IPS DF 4.7 (cell line): Measurements from ENCODE around the gene TMEM184A.

ENCODE experiments used
- DNase-seq: peaks from one replicate; pipeline ENCODE4 v3.0.0-alpha.2; 2013; ENCODE audit warnings: low spot score; ENCODE audit errors: extremely low read depth

TMEM184A gene

DNA sequence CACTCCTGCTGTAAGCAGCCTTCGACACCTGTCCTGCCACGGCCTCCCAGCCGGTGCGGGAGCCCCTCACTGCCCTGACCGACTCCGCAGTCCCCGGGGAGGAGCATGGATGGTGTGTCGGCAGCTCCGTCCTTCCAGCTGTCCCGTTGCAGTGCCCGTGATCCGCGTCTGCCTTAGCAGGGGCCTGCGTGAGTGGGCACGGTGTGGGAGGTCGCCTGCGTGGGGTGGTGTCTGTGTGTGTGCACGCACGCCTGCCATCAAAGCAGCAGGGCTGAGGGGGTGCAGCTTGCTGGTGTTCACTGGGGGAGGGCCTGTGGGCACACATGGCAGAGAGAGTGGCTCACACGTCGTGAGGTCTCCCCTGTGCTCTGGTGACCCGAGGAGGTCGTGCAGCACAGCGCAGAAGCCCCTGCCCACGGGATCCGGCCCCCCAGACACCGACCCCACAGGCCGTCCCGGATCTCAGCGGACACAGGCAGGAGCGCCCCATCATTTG lies 15.2 kb downstream of the TMEM184A start:
- DNase-seq = no peak

- no peak for DNase-seq
Measured at GRCh38 chr7:1539882-1540775, 15.9 kb downstream of the TMEM184A start.

GRCh38 chr7:1539181-1539881 lies 16.7 kb downstream of the TMEM184A start:
- DNase-seq = no peak

- no peak for DNase-seq
Measured at GRCh38 chr7:1538544-1539180, 17.3 kb downstream of the TMEM184A start.

DNA sequence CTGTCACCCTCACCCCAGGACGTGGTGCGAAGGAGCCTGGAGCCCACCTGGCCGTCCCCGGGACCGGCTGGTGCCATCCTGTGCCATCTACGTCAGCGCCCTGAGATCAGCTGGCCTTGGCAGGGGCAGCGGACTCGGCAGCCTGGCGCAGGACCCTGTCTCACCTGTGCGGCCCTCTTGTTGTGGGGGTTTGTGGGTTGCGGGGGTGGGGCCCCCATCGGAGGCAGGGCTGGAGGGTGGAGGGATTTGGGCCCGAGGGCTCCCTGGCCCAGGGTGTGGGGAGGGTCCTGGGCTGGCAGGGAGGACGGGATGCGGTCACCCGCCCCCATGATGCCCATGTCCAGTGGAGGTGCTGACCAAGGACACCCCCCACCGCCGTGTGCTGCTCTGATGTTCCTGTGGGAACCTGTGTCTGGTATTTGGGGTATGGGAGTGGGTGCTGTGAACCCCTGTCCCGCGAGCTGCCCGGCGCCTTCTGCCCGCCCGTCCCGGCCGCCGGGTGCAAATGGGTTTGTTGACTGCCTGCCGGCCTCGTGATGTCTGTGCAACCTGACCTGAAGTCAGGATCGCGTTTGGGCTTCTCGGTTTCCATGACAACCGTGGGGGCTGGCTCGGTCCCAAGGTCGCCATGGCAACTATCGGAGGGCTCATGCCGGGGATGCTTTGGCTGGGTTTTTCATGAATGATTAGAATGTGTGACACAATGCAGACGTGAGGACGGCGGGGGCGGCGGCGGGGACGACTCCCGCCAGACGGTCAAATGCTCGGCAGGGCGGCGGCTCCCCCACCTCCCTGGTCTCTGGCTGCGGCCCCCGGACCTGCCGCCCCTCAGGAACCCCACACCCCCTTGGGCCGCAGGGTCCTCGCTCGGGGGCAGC lies 18.2 kb downstream of the TMEM184A start:
- no peak for DNase-seq

DNA sequence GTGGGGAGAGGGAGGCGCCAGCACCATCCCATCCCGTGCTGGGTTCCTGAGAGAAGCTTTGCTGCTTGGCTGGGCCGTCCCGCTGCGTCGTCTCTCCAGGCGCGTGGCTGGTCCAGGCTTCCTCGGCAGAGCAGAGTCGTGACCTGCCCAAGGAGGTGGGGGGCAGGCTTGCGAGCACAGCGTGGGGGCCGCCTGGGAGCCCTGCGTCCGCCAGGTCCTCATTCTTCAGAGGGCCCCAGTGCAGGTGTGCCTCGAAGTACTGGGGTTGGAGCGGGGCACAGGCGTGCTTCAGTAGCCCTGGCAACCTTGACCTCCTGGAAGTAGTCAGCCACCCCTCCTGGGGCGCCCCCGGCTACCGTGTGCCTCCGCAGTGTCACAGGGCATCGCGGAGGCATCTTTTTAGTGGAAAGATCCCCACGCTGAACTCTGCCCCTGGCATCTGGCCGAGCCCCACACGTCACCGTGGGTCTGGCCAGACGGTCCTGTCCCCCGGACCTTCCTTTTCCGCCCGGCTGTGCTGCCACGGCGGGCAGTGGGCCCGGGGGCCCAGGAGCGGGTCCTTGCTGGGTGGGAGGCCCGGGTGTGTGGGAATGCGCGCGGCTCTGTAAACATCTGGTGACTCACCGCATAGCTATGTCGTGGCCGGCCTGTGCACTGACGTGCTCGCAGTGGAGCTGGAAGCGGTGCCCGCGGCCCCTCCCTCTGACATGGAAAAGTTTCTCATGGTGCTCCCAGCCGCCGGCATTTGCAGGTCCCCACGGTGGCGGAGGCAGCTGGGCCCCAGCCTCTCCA lies 19.1 kb downstream of the TMEM184A start:
- no peak for DNase-seq

- DNase-seq = no peak
Measured at GRCh38 chr7:1536455-1536742, 19.6 kb downstream of the TMEM184A start.

- DNase-seq = no peak
Measured at GRCh38 chr7:1535701-1536454, 20.1 kb downstream of the TMEM184A start.

- DNase-seq = no peak
Measured at GRCh38 chr7:1535100-1535458, 20.9 kb downstream of the TMEM184A start.

DNA sequence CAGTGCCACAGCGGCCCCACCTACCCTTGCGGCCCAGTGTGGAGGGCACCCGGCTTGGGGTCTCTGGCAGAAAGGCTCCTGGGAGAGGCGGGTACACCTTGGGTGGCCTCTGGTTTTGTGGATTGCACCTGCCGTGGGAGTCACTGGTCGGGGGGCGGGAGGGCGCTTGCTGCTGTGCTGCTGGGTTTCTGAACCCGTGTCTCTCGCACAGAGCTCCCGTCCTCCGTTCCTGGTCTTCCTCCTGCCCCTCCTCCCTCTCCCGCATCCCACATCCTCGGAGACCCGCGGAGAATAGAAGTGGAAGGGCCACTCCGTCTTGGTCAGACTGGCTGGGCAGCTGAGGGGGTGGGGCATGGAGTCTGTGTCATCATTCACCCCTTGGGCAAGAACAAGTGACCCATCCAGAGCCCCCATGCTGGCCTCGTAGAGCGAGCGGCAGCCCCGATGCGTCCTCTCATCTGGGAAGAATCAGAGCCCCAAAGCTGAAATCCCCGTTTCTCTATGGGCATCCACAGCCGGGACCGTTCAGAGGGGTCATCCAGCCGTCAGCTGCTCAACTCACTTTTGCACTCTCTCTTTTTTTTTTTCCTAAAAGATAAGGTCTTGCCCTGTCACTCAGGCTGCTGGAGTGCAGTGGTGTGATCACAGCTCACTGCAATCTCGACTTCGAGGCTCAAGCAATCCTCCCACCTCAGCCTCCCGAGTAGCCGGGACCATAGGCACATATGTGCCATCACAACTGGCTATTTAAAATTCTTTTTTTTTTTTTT lies 21.5 kb downstream of the TMEM184A start:
- DNase-seq = no peak

GRCh38 chr7:1533547-1534329 lies 22.3 kb downstream of the TMEM184A start:
- no peak for DNase-seq

- DNase-seq = no peak
Measured at GRCh38 chr7:1533255-1533546, 22.8 kb downstream of the TMEM184A start.

- DNase-seq = no peak
Measured at GRCh38 chr7:1532456-1533254, 23.4 kb downstream of the TMEM184A start.

GRCh38 chr7:1531979-1532455 lies 24.0 kb downstream of the TMEM184A start:
- DNase-seq = no peak

DNA sequence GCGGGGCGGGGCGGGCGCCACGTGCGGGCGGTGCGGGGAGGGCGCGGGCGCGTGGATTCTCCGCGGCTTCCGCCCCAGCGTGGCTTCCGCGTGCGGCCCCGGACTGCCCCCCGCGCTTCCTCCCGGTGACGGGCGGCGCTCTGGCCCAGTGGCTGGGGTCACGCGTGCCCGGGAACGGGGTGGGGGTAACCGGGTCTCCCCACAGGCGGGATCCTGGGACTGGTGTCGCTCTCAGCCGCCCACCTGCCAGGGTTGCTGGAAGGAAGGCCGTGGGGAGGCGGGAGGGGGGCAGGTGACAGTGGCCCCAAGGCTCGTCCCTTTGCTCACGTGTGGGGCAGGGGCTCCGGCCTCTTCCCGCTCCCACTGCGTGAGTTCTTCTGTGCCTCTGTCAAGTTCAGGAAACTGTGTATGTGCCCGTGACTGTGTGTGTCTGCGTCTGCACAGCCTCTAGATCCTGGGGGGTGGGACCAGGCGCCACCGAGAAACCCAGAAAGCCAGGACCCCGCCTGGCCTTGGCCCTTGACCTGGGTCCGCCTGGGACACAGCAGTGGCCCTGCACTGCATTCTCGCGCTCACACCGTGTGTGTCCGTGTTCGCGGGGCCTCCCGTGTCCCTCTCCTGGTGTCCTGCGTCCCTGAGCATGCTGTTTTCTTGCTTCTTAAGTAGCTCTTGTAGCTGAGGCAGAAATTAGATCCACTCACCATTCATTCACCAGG lies 24.6 kb downstream of the TMEM184A start:
- DNase-seq = no peak

DNA sequence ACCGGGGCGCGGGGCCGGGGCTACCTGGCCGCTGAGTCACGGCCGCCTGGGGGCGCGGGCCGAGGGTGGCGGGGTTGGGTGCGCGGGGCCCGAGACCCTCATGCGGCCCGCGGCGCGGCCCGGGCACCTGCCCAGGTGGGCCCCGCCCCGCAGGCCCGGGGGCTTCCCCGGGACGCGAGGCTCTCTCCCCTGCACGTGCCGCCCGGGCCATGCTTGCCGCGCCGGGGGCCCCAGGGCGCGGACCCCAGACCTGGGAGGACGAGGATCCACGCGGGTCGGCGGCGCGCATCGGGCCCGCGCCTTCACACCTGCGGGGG lies 25.1 kb downstream of the TMEM184A start:
- DNase-seq = no peak
